HEK293 (cell line): ENCODE results near the gene KIFAP3.
A peak's percentile ranks its signal among the peaks of the same experiment; 100 is the strongest.

Source experiments
- CTCF ChIA-PET: fragments of 350-600 bp; formaldehyde crosslinking; extraction: SDS; loops from one replicate; lab custom pipeline; 2021; ENCODE audit warnings: antibody characterized with exemption; lab: Yijun Ruan, JAX
- POLR2A ChIA-PET: fragments of 300-600 bp; formaldehyde crosslinking; extraction: SDS; loops from one replicate; lab custom pipeline; 2020; ENCODE audit warnings: antibody characterized with exemption, inconsistent platforms; lab: Yijun Ruan, JAX
- H3K27ac ChIP-seq: fragments of 200-500 bp; sonication (Bioruptor generic); 2 replicates; pipeline ENCODE4 v1.5.1; 2014; ENCODE audit warnings: low read depth, low read length, control low read depth, inconsistent platforms; ENCODE audit errors: extremely low read depth
- H3K36me3 ChIP-seq, 2 experiments: fragments of 200-500 bp in 1 of 2; sonication (Bioruptor generic) in 1 of 2; 1 replicate in 1 of 2; 2 replicates in 1 of 2; pipeline ENCODE4 v1.5.1; 2014 to 2017; ENCODE audit warnings: inconsistent platforms in 2 of 2, low read length in 2 of 2; ENCODE audit not compliant: control insufficient read depth in 2 of 2, insufficient read depth in 1 of 2
- H3K4me1 ChIP-seq: fragments of 200-500 bp; sonication (Bioruptor generic); 2 replicates; pipeline ENCODE4 v1.5.1; 2014; ENCODE audit warnings: mild to moderate bottlenecking, low read length, inconsistent platforms; ENCODE audit not compliant: control insufficient read depth, insufficient read depth
- H3K4me3 ChIP-seq: 2 replicates; pipeline ENCODE4 v1.5.1; 2011; ENCODE audit warnings: low read depth, mild to moderate bottlenecking, control low read depth, low read length, moderate library complexity
- H3K9me3 ChIP-seq: fragments of 200-500 bp; sonication (Bioruptor generic); 2 replicates; pipeline ENCODE4 v1.5.1; 2014; ENCODE audit warnings: low read depth, low read length, inconsistent platforms; ENCODE audit not compliant: control insufficient read depth, insufficient read depth
- BCL11A ChIP-seq: fragments of 450-650 bp; formaldehyde crosslinking; IDR thresholded peaks from 2 replicates; pipeline ENCODE4 v1.5.1; 2016; ENCODE audit warnings: low read depth, missing biosample characterization, missing genetic modification characterization
- EGR2 ChIP-seq: fragments of 450-650 bp; formaldehyde crosslinking; IDR thresholded peaks from 2 replicates; pipeline ENCODE4 v1.5.1; 2016; ENCODE audit warnings: low read depth, missing biosample characterization, missing genetic modification characterization
- ELK4 ChIP-seq: IDR thresholded peaks from 2 replicates; pipeline ENCODE4 v1.6.1; 2011; ENCODE audit warnings: mild to moderate bottlenecking, low read depth, low read length, borderline replicate concordance
- GLIS2 ChIP-seq: fragments of 450-650 bp; formaldehyde crosslinking; IDR thresholded peaks from 2 replicates; pipeline ENCODE4 v1.5.1; 2016; ENCODE audit warnings: missing biosample characterization, missing genetic modification characterization
- KLF7 ChIP-seq: fragments of 450-650 bp; formaldehyde crosslinking; IDR thresholded peaks from 2 replicates; pipeline ENCODE4 v1.5.1; 2016; ENCODE audit warnings: missing biosample characterization, missing genetic modification characterization, borderline replicate concordance
- KLF9 ChIP-seq: fragments of 450-650 bp; formaldehyde crosslinking; IDR thresholded peaks from 2 replicates; pipeline ENCODE4 v1.5.1; 2016; ENCODE audit warnings: missing biosample characterization, missing genetic modification characterization, low read depth
- MYNN ChIP-seq: fragments of 450-650 bp; formaldehyde crosslinking; IDR thresholded peaks from 2 replicates; pipeline ENCODE4 v1.5.1; 2016; ENCODE audit warnings: missing biosample characterization, missing genetic modification characterization, borderline replicate concordance
- SCRT1 ChIP-seq: fragments of 450-650 bp; formaldehyde crosslinking; IDR thresholded peaks from 2 replicates; pipeline ENCODE4 v1.5.1; 2016; ENCODE audit warnings: missing biosample characterization, missing genetic modification characterization, borderline replicate concordance
- SETDB1 ChIP-seq: IDR thresholded peaks from one replicate; pipeline ENCODE4 v1.6.1; 2017; ENCODE audit warnings: mild to moderate bottlenecking, low read length, moderate library complexity, mixed read lengths; ENCODE audit not compliant: insufficient read length
- SP3 ChIP-seq: fragments of 450-650 bp; formaldehyde crosslinking; IDR thresholded peaks from 2 replicates; pipeline ENCODE4 v1.5.1; 2016; ENCODE audit warnings: missing biosample characterization, missing genetic modification characterization
- ZBTB20 ChIP-seq: fragments of 450-650 bp; formaldehyde crosslinking; IDR thresholded peaks from 2 replicates; pipeline ENCODE4 v1.5.1; 2016; ENCODE audit warnings: missing biosample characterization, missing genetic modification characterization
- ZBTB44 ChIP-seq: fragments of 450-650 bp; IDR thresholded peaks from 2 replicates; pipeline ENCODE4 v1.5.1; 2018; ENCODE audit warnings: missing biosample characterization, mild to moderate bottlenecking, missing genetic modification characterization
- ZBTB8A ChIP-seq: fragments of 450-650 bp; formaldehyde crosslinking; IDR thresholded peaks from 2 replicates; pipeline ENCODE4 v1.5.1; 2016; ENCODE audit warnings: missing biosample characterization, missing genetic modification characterization
- ZFP37 ChIP-seq: fragments of 450-650 bp; formaldehyde crosslinking; IDR thresholded peaks from 2 replicates; pipeline ENCODE4 v1.5.1; 2016; ENCODE audit warnings: missing biosample characterization, missing genetic modification characterization
- ZNF335 ChIP-seq: fragments of 450-650 bp; formaldehyde crosslinking; conservative IDR thresholded peaks from 2 replicates; pipeline ENCODE4 v1.5.1; 2016; ENCODE audit warnings: missing biosample characterization, missing genetic modification characterization
- ZNF341 ChIP-seq: fragments of 450-650 bp; formaldehyde crosslinking; IDR thresholded peaks from 2 replicates; pipeline ENCODE4; 2016; ENCODE audit warnings: low read depth, missing biosample characterization, missing genetic modification characterization
- ZNF394 ChIP-seq: fragments of 450-650 bp; formaldehyde crosslinking; IDR thresholded peaks from 2 replicates; pipeline ENCODE4 v1.5.1; 2016; ENCODE audit warnings: missing biosample characterization, missing genetic modification characterization, mild to moderate bottlenecking, moderate library complexity, borderline replicate concordance
- ZNF416 ChIP-seq: fragments of 450-650 bp; formaldehyde crosslinking; IDR thresholded peaks from 2 replicates; pipeline ENCODE4 v1.5.1; 2016; ENCODE audit warnings: missing biosample characterization, missing genetic modification characterization
- ZNF501 ChIP-seq: fragments of 450-650 bp; formaldehyde crosslinking; IDR thresholded peaks from 2 replicates; pipeline ENCODE4 v1.5.1; 2016; ENCODE audit warnings: missing biosample characterization, missing genetic modification characterization
- ZNF521 ChIP-seq: fragments of 450-650 bp; formaldehyde crosslinking; IDR thresholded peaks from 2 replicates; pipeline ENCODE4 v1.5.1; 2017; ENCODE audit warnings: missing biosample characterization, mild to moderate bottlenecking, missing genetic modification characterization
- ZNF548 ChIP-seq: fragments of 450-650 bp; formaldehyde crosslinking; IDR thresholded peaks from 2 replicates; pipeline ENCODE4 v1.5.1; 2016; ENCODE audit warnings: missing biosample characterization, missing genetic modification characterization
- ZNF596 ChIP-seq: fragments of 450-650 bp; IDR thresholded peaks from 2 replicates; pipeline ENCODE4 v1.5.0; 2018; ENCODE audit warnings: missing biosample characterization, mild to moderate bottlenecking, missing genetic modification characterization, moderate library complexity
- ZNF660 ChIP-seq: fragments of 450-650 bp; IDR thresholded peaks from 2 replicates; pipeline ENCODE4 v1.5.1; 2018; ENCODE audit warnings: missing biosample characterization, mild to moderate bottlenecking, missing genetic modification characterization
- ZSCAN16 ChIP-seq: fragments of 450-650 bp; formaldehyde crosslinking; IDR thresholded peaks from 2 replicates; pipeline ENCODE4 v1.5.1; 2016; ENCODE audit warnings: missing biosample characterization, missing genetic modification characterization
- TF ChIP-seq, protein P1 (sequence below): fragments of 450-650 bp; formaldehyde crosslinking; IDR thresholded peaks from 2 replicates; pipeline ENCODE4 v1.5.1; 2017; ENCODE audit warnings: missing biosample characterization, missing genetic modification characterization
- TF ChIP-seq, protein P2 (sequence below): fragments of 450-650 bp; formaldehyde crosslinking; IDR thresholded peaks from 2 replicates; pipeline ENCODE4 v1.5.1; 2016; ENCODE audit warnings: missing biosample characterization, missing genetic modification characterization
- TF ChIP-seq, protein P3 (sequence below): fragments of 450-650 bp; formaldehyde crosslinking; IDR thresholded peaks from 2 replicates; pipeline ENCODE4 v1.5.1; 2017; ENCODE audit warnings: missing biosample characterization, missing genetic modification characterization

KIFAP3 gene

GRCh38 chr1:170074250-170075157, at the start of gene KIFAP3:
Gene KIFAP3 (minus strand): TSS chr1:170074695. CDS start chr1:170074467, 228 bp downstream.
- Histone ChIP-seq H3K9me3 (no peaks in the 10 kb centered on the region), H3K27ac (peak within 1 kb of the TSS; percentile 70), H3K4me3 (peak within 1 kb of the TSS; percentile 87), H3K4me1 (0 out of 2 replicates have a peak, but pooled peaks cover 3% of the 10 kb centered on the region), H3K36me3 (no peaks in the 10 kb centered on the region)
- CTCF ChIA-PET: interaction anchor here (0.7 to 1.0 kb wide), 3 partner anchors 102 to 714 kb away, joined by 3 to 4 read pairs (median 3); no protein-coding TSS in a partner anchor
- POLR2A ChIA-PET: interaction anchor here (1.1 kb wide), 1 partner anchor 9 kb away, joined by 3 read pairs; no protein-coding TSS in a partner anchor
- no peak for TF ChIP-seq ZNF596 (tag by site-specific recombination)
- peak; percentile 30; the same call in 1 of the 2 replicates for TF ChIP-seq ZNF501
- TF ChIP-seq, protein P1, sequence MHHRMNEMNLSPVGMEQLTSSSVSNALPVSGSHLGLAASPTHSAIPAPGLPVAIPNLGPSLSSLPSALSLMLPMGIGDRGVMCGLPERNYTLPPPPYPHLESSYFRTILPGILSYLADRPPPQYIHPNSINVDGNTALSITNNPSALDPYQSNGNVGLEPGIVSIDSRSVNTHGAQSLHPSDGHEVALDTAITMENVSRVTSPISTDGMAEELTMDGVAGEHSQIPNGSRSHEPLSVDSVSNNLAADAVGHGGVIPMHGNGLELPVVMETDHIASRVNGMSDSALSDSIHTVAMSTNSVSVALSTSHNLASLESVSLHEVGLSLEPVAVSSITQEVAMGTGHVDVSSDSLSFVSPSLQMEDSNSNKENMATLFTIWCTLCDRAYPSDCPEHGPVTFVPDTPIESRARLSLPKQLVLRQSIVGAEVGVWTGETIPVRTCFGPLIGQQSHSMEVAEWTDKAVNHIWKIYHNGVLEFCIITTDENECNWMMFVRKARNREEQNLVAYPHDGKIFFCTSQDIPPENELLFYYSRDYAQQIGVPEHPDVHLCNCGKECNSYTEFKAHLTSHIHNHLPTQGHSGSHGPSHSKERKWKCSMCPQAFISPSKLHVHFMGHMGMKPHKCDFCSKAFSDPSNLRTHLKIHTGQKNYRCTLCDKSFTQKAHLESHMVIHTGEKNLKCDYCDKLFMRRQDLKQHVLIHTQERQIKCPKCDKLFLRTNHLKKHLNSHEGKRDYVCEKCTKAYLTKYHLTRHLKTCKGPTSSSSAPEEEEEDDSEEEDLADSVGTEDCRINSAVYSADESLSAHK (tag by site-specific recombination): peak; percentile 87
- peak; percentile 83 for TF ChIP-seq ZNF335 (tag by site-specific recombination)
- TF ChIP-seq ZSCAN16: no peak
- TF ChIP-seq ZNF521 (tag by site-specific recombination): no peak
- no peak for TF ChIP-seq ELK4
- peak; percentile 57 for TF ChIP-seq SP3 (tag by site-specific recombination)
- TF ChIP-seq SETDB1: peak; percentile 65
- 0 out of 2 replicates have a peak, but pooled peaks have one; percentile 6 for TF ChIP-seq ZBTB8A
- TF ChIP-seq ZNF394 (tag by site-specific recombination): 0 out of 2 replicates have a peak, but pooled peaks have one; percentile 12
- TF ChIP-seq KLF7: no peak
- TF ChIP-seq ZNF548 (tag by site-specific recombination): no peak
- TF ChIP-seq KLF9 (tag by site-specific recombination): peak; percentile 55; the same call in 1 of the 2 replicates
- TF ChIP-seq ZBTB20 (tag by site-specific recombination): peak; percentile 60
- TF ChIP-seq, protein P2, sequence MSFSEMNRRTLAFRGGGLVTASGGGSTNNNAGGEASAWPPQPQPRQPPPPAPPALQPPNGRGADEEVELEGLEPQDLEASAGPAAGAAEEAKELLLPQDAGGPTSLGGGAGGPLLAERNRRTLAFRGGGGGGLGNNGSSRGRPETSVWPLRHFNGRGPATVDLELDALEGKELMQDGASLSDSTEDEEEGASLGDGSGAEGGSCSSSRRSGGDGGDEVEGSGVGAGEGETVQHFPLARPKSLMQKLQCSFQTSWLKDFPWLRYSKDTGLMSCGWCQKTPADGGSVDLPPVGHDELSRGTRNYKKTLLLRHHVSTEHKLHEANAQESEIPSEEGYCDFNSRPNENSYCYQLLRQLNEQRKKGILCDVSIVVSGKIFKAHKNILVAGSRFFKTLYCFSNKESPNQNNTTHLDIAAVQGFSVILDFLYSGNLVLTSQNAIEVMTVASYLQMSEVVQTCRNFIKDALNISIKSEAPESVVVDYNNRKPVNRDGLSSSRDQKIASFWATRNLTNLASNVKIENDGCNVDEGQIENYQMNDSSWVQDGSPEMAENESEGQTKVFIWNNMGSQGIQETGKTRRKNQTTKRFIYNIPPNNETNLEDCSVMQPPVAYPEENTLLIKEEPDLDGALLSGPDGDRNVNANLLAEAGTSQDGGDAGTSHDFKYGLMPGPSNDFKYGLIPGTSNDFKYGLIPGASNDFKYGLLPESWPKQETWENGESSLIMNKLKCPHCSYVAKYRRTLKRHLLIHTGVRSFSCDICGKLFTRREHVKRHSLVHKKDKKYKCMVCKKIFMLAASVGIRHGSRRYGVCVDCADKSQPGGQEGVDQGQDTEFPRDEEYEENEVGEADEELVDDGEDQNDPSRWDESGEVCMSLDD (tag by site-specific recombination): peak; percentile 81
- peak; percentile 82 for TF ChIP-seq ZFP37 (tag by site-specific recombination)
- peak; percentile 47; the same call in 1 of the 2 replicates for TF ChIP-seq ZNF660
- TF ChIP-seq EGR2 (tag by site-specific recombination): 0 out of 2 replicates have a peak, but pooled peaks have one; percentile 11
- TF ChIP-seq SCRT1 (tag by site-specific recombination): no peak
- no peak for TF ChIP-seq MYNN (tag by site-specific recombination)
- TF ChIP-seq ZNF341: no peak; the same call in 1 of the 2 replicates
- TF ChIP-seq ZNF416 (tag by site-specific recombination): no peak
- TF ChIP-seq, protein P3, sequence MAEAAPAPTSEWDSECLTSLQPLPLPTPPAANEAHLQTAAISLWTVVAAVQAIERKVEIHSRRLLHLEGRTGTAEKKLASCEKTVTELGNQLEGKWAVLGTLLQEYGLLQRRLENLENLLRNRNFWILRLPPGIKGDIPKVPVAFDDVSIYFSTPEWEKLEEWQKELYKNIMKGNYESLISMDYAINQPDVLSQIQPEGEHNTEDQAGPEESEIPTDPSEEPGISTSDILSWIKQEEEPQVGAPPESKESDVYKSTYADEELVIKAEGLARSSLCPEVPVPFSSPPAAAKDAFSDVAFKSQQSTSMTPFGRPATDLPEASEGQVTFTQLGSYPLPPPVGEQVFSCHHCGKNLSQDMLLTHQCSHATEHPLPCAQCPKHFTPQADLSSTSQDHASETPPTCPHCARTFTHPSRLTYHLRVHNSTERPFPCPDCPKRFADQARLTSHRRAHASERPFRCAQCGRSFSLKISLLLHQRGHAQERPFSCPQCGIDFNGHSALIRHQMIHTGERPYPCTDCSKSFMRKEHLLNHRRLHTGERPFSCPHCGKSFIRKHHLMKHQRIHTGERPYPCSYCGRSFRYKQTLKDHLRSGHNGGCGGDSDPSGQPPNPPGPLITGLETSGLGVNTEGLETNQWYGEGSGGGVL (tag by site-specific recombination): 0 out of 2 replicates have a peak, but pooled peaks have one; percentile 55
- TF ChIP-seq GLIS2: peak; percentile 16; the same call in 1 of the 2 replicates
- TF ChIP-seq BCL11A: no peak
- TF ChIP-seq ZBTB44 (tag by site-specific recombination): no peak
